SU-DHL-6 (cell line): ENCODE measurements around the gene NR0B2.
"Not testable (repeated sequence)": the region's sequence is repeated elsewhere in the genome, so short reads cannot be mapped to it uniquely, and the experiment has no call there.

Experiments
- H2AFZ ChIP-seq: fragments of 200-600 bp; sonication (generic); 2 replicates; pipeline ENCODE4 v1.6.1; 2014; ENCODE audit warnings: low read depth, mild to moderate bottlenecking, moderate library complexity, mixed read lengths, antibody characterized with exemption, low read length; ENCODE audit not compliant: severe bottlenecking
- H3F3A ChIP-seq: fragments of 200-600 bp; shearing (Covaris generic); 2 replicates; pipeline ENCODE4 v1.6.0; 2016; ENCODE audit warnings: antibody characterized with exemption, mild to moderate bottlenecking; ENCODE audit not compliant: insufficient read depth
- H3K27ac ChIP-seq: fragments of 200-600 bp; sonication (generic); 2 replicates; pipeline ENCODE4 v1.5.1; 2016; ENCODE audit warnings: low read depth, mild to moderate bottlenecking, low read length, moderate library complexity, mixed read lengths
- H3K27me3 ChIP-seq: fragments of 200-600 bp; sonication (generic), shearing (Covaris generic); 2 replicates; pipeline ENCODE4 v1.6.0; 2014; ENCODE audit warnings: mild to moderate bottlenecking, low read length
- H3K36me3 ChIP-seq: fragments of 200-600 bp; sonication (generic); 2 replicates; pipeline ENCODE4 v1.6.1; 2014; ENCODE audit warnings: mild to moderate bottlenecking, low read length, mixed read lengths
- H3K4me2 ChIP-seq: fragments of 300-600, 200-600 bp; shearing (Covaris generic), sonication (generic); 2 replicates; pipeline ENCODE4 v1.6.0; 2014; ENCODE audit warnings: low read length, low read depth, mild to moderate bottlenecking; ENCODE audit not compliant: poor library complexity, severe bottlenecking
- H3K4me3 ChIP-seq: fragments of 200-600 bp; sonication (generic); 2 replicates; pipeline ENCODE4 v1.5.1; 2014; ENCODE audit warnings: antibody characterized with exemption, low read length, mild to moderate bottlenecking, mixed read lengths; ENCODE audit not compliant: insufficient read depth, poor library complexity, severe bottlenecking
- H3K79me2 ChIP-seq: fragments of 200-600 bp; sonication (generic); 2 replicates; pipeline ENCODE4 v1.6.1; 2014; ENCODE audit warnings: mild to moderate bottlenecking, low read length, moderate library complexity; ENCODE audit not compliant: insufficient read depth
- H3K9ac ChIP-seq: fragments of 200-600 bp; sonication (generic); 2 replicates; pipeline ENCODE4 v1.7.0; 2014; ENCODE audit warnings: mild to moderate bottlenecking, low read length
- H3K9me2 ChIP-seq: fragments of 200-600 bp; sonication (generic); replicated peaks from 2 replicates; pipeline ENCODE4 v1.6.1; 2014; ENCODE audit warnings: low read length; ENCODE audit not compliant: insufficient read depth
- H3K9me3 ChIP-seq: fragments of 200-600 bp; sonication (generic); 2 replicates; pipeline ENCODE4 v1.6.1; 2014; ENCODE audit warnings: low read length, mixed read lengths; ENCODE audit not compliant: insufficient read depth
- H4K20me1 ChIP-seq: fragments of 200-600 bp; sonication (generic); 2 replicates; pipeline ENCODE4 v1.6.1; 2014; ENCODE audit warnings: low read depth, mild to moderate bottlenecking, antibody characterized with exemption, low read length, moderate library complexity, mixed read lengths
- EZH2phosphoT487 ChIP-seq: fragments of 200-600 bp; sonication (generic), shearing (Covaris generic); conservative IDR thresholded peaks from 2 replicates; pipeline ENCODE4 v1.6.1; 2018; ENCODE audit warnings: mild to moderate bottlenecking, antibody characterized with exemption, low read length, moderate library complexity, mixed read lengths
- TF ChIP-seq, protein P1 (sequence below): fragments of 200-600 bp; sonication (generic); IDR thresholded peaks from one replicate; pipeline ENCODE4 v1.5.1; 2017; ENCODE audit warnings: antibody characterized with exemption, mild to moderate bottlenecking, low read length, moderate library complexity; ENCODE audit not compliant: insufficient read depth, poor library complexity, severe bottlenecking

Gene NR0B2

DNA sequence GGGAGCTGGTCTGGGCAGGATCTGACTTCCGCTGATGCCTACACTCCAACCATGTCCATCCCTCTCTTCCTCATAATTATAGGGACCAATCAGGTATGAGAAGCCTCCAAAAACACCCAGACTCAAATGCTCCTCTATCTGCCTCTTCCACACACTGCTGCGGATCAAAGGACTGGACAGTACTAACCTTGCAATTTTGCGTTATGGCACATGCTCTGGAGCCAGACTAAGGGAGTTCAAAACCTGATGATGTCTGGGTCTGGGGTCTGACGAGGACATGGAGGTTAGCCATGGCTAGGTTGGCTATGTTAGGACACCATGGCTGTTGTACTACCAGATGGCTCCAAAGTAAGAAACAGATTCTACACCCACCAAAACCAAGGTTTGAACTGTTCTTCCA lies 34.0 kb downstream of the NR0B2 start:
- H3K27me3 ChIP-seq, result no peaks in the 10 kb centered on the region
- no peak overlapping the region for H3K4me3 ChIP-seq
- peaks cover 11% of the 10 kb centered on the region; the same call in 1 of the 2 replicates for H3F3A ChIP-seq
- H2AFZ ChIP-seq, result no peak overlapping the region
- no peak overlapping the region for H3K27ac ChIP-seq
- H3K4me2 ChIP-seq, result no peak overlapping the region
- no peak overlapping the region for H3K9ac ChIP-seq
- H3K36me3 ChIP-seq, result 0 out of 2 replicates have a peak, but pooled peaks cover 6% of the 10 kb centered on the region
- H3K9me3 ChIP-seq, result no peaks in the 10 kb centered on the region
- no peaks in the 10 kb centered on the region for H4K20me1 ChIP-seq
- H3K9me2 ChIP-seq, result no peaks in the 10 kb centered on the region
- no peaks in the 10 kb centered on the region for H3K79me2 ChIP-seq
- TF ChIP-seq, protein P1, sequence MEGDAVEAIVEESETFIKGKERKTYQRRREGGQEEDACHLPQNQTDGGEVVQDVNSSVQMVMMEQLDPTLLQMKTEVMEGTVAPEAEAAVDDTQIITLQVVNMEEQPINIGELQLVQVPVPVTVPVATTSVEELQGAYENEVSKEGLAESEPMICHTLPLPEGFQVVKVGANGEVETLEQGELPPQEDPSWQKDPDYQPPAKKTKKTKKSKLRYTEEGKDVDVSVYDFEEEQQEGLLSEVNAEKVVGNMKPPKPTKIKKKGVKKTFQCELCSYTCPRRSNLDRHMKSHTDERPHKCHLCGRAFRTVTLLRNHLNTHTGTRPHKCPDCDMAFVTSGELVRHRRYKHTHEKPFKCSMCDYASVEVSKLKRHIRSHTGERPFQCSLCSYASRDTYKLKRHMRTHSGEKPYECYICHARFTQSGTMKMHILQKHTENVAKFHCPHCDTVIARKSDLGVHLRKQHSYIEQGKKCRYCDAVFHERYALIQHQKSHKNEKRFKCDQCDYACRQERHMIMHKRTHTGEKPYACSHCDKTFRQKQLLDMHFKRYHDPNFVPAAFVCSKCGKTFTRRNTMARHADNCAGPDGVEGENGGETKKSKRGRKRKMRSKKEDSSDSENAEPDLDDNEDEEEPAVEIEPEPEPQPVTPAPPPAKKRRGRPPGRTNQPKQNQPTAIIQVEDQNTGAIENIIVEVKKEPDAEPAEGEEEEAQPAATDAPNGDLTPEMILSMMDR, result no peak
- no peak for TF ChIP-seq EZH2phosphoT487

DNA sequence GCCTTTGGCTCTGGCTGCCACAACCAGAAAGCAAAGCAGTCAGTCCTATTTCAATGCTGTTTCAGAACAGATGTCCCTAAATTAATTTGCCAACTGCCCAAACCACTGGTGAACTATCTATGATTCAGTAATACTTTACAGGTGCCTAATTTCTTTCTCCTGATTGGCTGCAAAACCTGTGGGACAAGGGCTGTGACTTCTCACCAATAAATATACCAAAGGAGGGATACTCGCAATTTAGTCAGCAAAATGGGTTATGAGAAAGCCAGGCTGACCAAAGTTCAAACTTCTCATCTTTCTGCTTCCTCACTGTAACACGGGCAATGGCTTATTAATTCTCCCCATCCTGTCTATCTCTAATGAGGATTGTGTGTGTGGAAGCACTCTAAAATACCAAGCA lies 36.4 kb downstream of the NR0B2 start:
- TF ChIP-seq, protein P1, result no peak
- no peak for TF ChIP-seq EZH2phosphoT487
- Histone ChIP-seq H3K9me3 (no peaks in the 10 kb centered on the region), H3K9ac (no peak overlapping the region), H3K4me2 (no peak overlapping the region), H4K20me1 (no peaks in the 10 kb centered on the region), H3K36me3 (0 out of 2 replicates have a peak, but pooled peaks cover 3% of the 10 kb centered on the region), H3K4me3 (no peak overlapping the region), H3K27me3 (no peaks in the 10 kb centered on the region), H3K79me2 (no peaks in the 10 kb centered on the region), H3F3A (peaks cover 14% of the 10 kb centered on the region; the same call in 1 of the 2 replicates), H3K9me2 (no peaks in the 10 kb centered on the region), H2AFZ (no peak overlapping the region), H3K27ac (0 out of 2 replicates have a peak overlapping the region, but pooled peaks have one; percentile 14)

DNA sequence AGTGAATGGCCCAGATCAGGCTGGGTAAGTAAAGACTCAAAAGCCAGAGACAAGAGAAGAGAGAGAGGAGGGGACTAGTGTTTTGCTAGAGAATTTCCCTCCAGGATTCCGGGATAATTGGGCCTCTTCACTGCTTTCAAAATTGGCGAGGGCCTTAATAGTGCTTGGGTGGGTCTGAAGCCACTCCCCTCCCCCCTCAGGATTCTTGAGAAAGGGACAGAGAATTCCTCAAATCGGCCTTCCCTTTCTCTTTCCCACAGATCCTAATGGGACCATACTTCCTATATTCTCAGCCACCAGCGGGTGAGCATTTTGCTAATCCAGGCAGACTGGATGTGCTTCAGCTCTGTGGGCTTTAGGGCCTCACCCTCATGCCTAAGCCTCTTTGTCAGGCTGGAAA lies 38.9 kb downstream of the NR0B2 start:
- Histone ChIP-seq H3K9ac (no peak overlapping the region), H3K27ac (no peak overlapping the region), H3K9me3 (no peaks in the 10 kb centered on the region), H3K4me3 (no peak overlapping the region), H3K27me3 (no peaks in the 10 kb centered on the region), H3K4me2 (no peak overlapping the region), H3K79me2 (no peaks in the 10 kb centered on the region), H3K9me2 (no peaks in the 10 kb centered on the region), H3F3A (peaks cover 14% of the 10 kb centered on the region; the same call in 1 of the 2 replicates), H4K20me1 (no peaks in the 10 kb centered on the region), H2AFZ (no peak overlapping the region), H3K36me3 (no peaks in the 10 kb centered on the region)
- TF ChIP-seq, protein P1, result no peak
- TF ChIP-seq EZH2phosphoT487, result no peak

DNA sequence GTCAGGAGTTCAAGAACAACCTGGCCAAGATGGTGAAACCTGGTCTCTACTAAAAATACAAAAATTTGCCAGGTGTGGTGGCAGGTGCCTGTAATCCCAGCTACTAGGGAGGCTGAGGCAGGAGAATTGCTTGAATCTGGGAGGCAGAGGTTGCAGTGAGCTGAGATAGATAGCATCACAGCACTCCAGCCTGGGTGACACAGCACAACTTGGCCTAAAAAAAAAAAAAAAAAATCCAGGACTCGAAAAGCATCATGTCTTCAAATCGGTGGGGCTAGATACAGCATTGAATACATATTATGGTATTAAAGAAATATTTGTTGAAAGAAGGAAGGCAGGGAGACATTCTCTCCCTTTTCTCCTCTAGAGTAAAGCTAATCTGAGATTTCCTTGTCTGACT lies 40.7 kb downstream of the NR0B2 start:
- not testable (repeated sequence) for H3F3A ChIP-seq, H3K9ac ChIP-seq, H3K4me3 ChIP-seq, H3K9me2 ChIP-seq, H3K27me3 ChIP-seq, H3K4me2 ChIP-seq, H3K9me3 ChIP-seq, H3K36me3 ChIP-seq, H4K20me1 ChIP-seq, H3K27ac ChIP-seq, H3K79me2 ChIP-seq, H2AFZ ChIP-seq
